CD4-positive, alpha-beta T cell treated with Interleukin-17A for 4 hours (primary cell): ENCODE results near the gene MIS18BP1.
A peak's percentile ranks its signal among the peaks of the same experiment; 100 is the strongest.
"Not testable (repeated sequence)": the region's sequence is repeated elsewhere in the genome, so short reads cannot be mapped to it uniquely, and the experiment has no call there.

Experiments used
- DNase-seq: peaks from one replicate; pipeline ENCODE4 v3.0.0-alpha.2; 2020; ENCODE audit warnings: mixed read lengths

The MIS18BP1 gene

GRCh38 chr14:45253070-45253753, at the start of gene MIS18BP1:
TSS of gene MIS18BP1 (minus strand) at chr14:45253202. CDS start at chr14:45247286, 5,916 bp downstream.
- DNase-seq: peak; percentile 95

GRCh38 chr14:45298423-45299117, 45.6 kb upstream of the MIS18BP1 start:
- no peak for DNase-seq

- not testable (repeated sequence) for DNase-seq
These were observed 41.8 kb upstream of the MIS18BP1 start for GRCh38 chr14:45294796-45295195.

GRCh38 chr14:45290547-45290946, 37.5 kb upstream of the MIS18BP1 start:
- DNase-seq: no peak

- no peak for DNase-seq
These were observed 34.6 kb upstream of the MIS18BP1 start for GRCh38 chr14:45287610-45288009.

- no peak for DNase-seq
These were observed 31.8 kb upstream of the MIS18BP1 start for GRCh38 chr14:45284802-45285201.

- DNase-seq: not testable (repeated sequence)
These were observed 28.9 kb upstream of the MIS18BP1 start for GRCh38 chr14:45281731-45282400.

GRCh38 chr14:45271858-45272537, 19.0 kb upstream of the MIS18BP1 start:
- DNase-seq: no peak

GRCh38 chr14:45270031-45270430, 17.0 kb upstream of the MIS18BP1 start:
- DNase-seq: no peak

- DNase-seq: no peak
These were observed 14.1 kb upstream of the MIS18BP1 start for GRCh38 chr14:45267071-45267470.

- DNase-seq: no peak
These were observed 9.6 kb upstream of the MIS18BP1 start for GRCh38 chr14:45262637-45263036.

- no peak for DNase-seq
These were observed 8.2 kb upstream of the MIS18BP1 start for GRCh38 chr14:45261209-45261608.

- DNase-seq: no peak
These were observed 5.8 kb upstream of the MIS18BP1 start for GRCh38 chr14:45258805-45259204.

- DNase-seq: no peak
These were observed 5.1 kb upstream of the MIS18BP1 start for GRCh38 chr14:45258073-45258472.

GRCh38 chr14:45254771-45255170, 1.8 kb upstream of the MIS18BP1 start:
- no peak for DNase-seq

GRCh38 chr14:45253754-45254310, 830 bp upstream of the MIS18BP1 start:
- peak; percentile 15 for DNase-seq

GRCh38 chr14:45252366-45253069, 484 bp downstream of the MIS18BP1 start:
- peak; percentile 16 for DNase-seq

- no peak for DNase-seq
These were observed 1.1 kb downstream of the MIS18BP1 start for GRCh38 chr14:45251912-45252311.

GRCh38 chr14:45249856-45250575, 3.0 kb downstream of the MIS18BP1 start:
- DNase-seq: no peak

GRCh38 chr14:45247427-45247826, 5.6 kb downstream of the MIS18BP1 start:
- no peak for DNase-seq

- DNase-seq: no peak
These were observed 6.3 kb downstream of the MIS18BP1 start for GRCh38 chr14:45246691-45247090.

- DNase-seq: no peak
These were observed 6.9 kb downstream of the MIS18BP1 start for GRCh38 chr14:45246151-45246550.
